Activated T-cell treated with anti-CD3 and anti-CD28 coated beads for 1 hour (primary cell): ENCODE measurements around the gene SLC9A9.

Experiments
- DNase-seq: peaks from one replicate; pipeline ENCODE4 v3.0.0-alpha.2; 2020; ENCODE audit warnings: low read depth

SLC9A9 gene

GRCh38 chr3:143356839-143357238 lies 491.4 kb downstream of the SLC9A9 start:
- DNase-seq: no peak

GRCh38 chr3:143354342-143354741 lies 493.9 kb downstream of the SLC9A9 start:
- no peak for DNase-seq

- no peak for DNase-seq
Observed at GRCh38 chr3:143352850-143353550, 495.3 kb downstream of the SLC9A9 start.

GRCh38 chr3:143351895-143352608 lies 496.2 kb downstream of the SLC9A9 start:
- DNase-seq: no peak

GRCh38 chr3:143351354-143351753 lies 496.9 kb downstream of the SLC9A9 start:
- DNase-seq: no peak

GRCh38 chr3:143349455-143349854 lies 498.8 kb downstream of the SLC9A9 start:
- no peak for DNase-seq

GRCh38 chr3:143348486-143349327 lies 499.6 kb downstream of the SLC9A9 start:
- DNase-seq: no peak

GRCh38 chr3:143344516-143345165 lies 503.6 kb downstream of the SLC9A9 start:
- no peak for DNase-seq

- DNase-seq: no peak
Observed at GRCh38 chr3:143343944-143344343, 504.3 kb downstream of the SLC9A9 start.

- no peak for DNase-seq
Observed at GRCh38 chr3:143343031-143343430, 505.2 kb downstream of the SLC9A9 start.

- DNase-seq: no peak
Observed at GRCh38 chr3:143339451-143339850, 508.8 kb downstream of the SLC9A9 start.

GRCh38 chr3:143337387-143337786 lies 510.9 kb downstream of the SLC9A9 start:
- DNase-seq: no peak

- no peak for DNase-seq
Observed at GRCh38 chr3:143334231-143334630, 514.0 kb downstream of the SLC9A9 start.

GRCh38 chr3:143333367-143333766 lies 514.9 kb downstream of the SLC9A9 start:
- DNase-seq: no peak

GRCh38 chr3:143332026-143332425 lies 516.2 kb downstream of the SLC9A9 start:
- DNase-seq: no peak

- DNase-seq: no peak
Observed at GRCh38 chr3:143331350-143331749, 516.9 kb downstream of the SLC9A9 start.

- DNase-seq: no peak
Observed at GRCh38 chr3:143330296-143330868, 517.9 kb downstream of the SLC9A9 start.

- no peak for DNase-seq
Observed at GRCh38 chr3:143329567-143330211, 518.6 kb downstream of the SLC9A9 start.

GRCh38 chr3:143328451-143328850 lies 519.8 kb downstream of the SLC9A9 start:
- no peak for DNase-seq

- no peak for DNase-seq
Observed at GRCh38 chr3:143326983-143327778, 521.1 kb downstream of the SLC9A9 start.
